ENCODE results near the gene KCNF1. TPM values are rescaled to one million over a fixed set of nuclear protein-coding genes. Genes with fewer than 3 reads are reported as not detected.

KCNF1 gene
- total RNA-seq, 2 experiments from 2014 or later = not detected

DNA sequence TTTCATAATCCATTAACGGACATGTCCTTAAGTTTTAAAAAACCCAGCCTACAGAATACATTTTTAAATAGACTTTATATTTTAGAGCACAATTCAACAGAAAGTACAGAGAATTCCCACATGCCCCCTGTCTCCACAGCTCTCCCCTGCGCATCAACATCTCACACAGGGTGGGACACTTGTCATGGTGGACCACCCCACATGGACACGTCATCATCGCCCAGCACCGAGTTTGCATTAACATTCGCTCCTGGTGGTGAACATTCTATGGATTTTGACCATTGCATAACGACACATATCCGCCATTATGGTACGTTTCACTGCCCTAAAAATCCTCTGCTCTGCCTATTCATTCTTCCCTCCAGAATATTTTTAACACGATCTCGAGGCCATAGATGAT is 1.1 kb upstream of the KCNF1 start:
- POLR2A ChIA-PET = interaction anchor here (1.5 kb wide), 1 partner anchor 15 kb away, joined by 4 read pairs; no protein-coding TSS in a partner anchor
- BruUV-seq (replicated peaks) = no TSS peak
- TF ChIP-seq EZH2phosphoT487 (IDR thresholded peaks at IDR 0.05; ENCODE audit: borderline replicate concordance, low read depth, low read length) = no peak
- TF ChIP-seq, protein P1, sequence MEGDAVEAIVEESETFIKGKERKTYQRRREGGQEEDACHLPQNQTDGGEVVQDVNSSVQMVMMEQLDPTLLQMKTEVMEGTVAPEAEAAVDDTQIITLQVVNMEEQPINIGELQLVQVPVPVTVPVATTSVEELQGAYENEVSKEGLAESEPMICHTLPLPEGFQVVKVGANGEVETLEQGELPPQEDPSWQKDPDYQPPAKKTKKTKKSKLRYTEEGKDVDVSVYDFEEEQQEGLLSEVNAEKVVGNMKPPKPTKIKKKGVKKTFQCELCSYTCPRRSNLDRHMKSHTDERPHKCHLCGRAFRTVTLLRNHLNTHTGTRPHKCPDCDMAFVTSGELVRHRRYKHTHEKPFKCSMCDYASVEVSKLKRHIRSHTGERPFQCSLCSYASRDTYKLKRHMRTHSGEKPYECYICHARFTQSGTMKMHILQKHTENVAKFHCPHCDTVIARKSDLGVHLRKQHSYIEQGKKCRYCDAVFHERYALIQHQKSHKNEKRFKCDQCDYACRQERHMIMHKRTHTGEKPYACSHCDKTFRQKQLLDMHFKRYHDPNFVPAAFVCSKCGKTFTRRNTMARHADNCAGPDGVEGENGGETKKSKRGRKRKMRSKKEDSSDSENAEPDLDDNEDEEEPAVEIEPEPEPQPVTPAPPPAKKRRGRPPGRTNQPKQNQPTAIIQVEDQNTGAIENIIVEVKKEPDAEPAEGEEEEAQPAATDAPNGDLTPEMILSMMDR (conservative IDR thresholded peaks at IDR 0.05; ENCODE audit: low read length) = no peak
- DNase-seq (ENCODE audit: low spot score) = no peak
- H3K27ac ChIP-seq (ENCODE audit: low read depth, low read length, poor library complexity, severe bottlenecking) = no peak overlapping the region
- H4K20me1 ChIP-seq (ENCODE audit: insufficient read depth, low read length) = no peaks in the 10 kb centered on the region
- no peaks in the 10 kb centered on the region for H3K4me1 ChIP-seq (ENCODE audit: insufficient read depth, low read length, poor library complexity, severe bottlenecking)
- intact Hi-C loops (cut with micrococcal nuclease; ENCODE audit: unreplicated experiment) = no loop called here
- H3K9me2 ChIP-seq (ENCODE audit: insufficient read depth, low read length) = no peaks in the 10 kb centered on the region
- no peak overlapping the region for H3K4me3 ChIP-seq (ENCODE audit: low read depth, low read length, poor library complexity, severe bottlenecking)
- no peaks in the 10 kb centered on the region for H3K9me3 ChIP-seq (ENCODE audit: low read length)
- H3K36me3 ChIP-seq (ENCODE audit: insufficient read depth, low read length) = no peaks in the 10 kb centered on the region
- H3K79me2 ChIP-seq (ENCODE audit: insufficient read depth, low read depth, low read length) = no peaks in the 10 kb centered on the region
- no peak overlapping the region for H2AFZ ChIP-seq (ENCODE audit: low read length)
- CTCF ChIA-PET (ENCODE audit: unreplicated experiment) = no interaction called here
- no peak overlapping the region for H3K4me2 ChIP-seq (ENCODE audit: low read length)

DNA sequence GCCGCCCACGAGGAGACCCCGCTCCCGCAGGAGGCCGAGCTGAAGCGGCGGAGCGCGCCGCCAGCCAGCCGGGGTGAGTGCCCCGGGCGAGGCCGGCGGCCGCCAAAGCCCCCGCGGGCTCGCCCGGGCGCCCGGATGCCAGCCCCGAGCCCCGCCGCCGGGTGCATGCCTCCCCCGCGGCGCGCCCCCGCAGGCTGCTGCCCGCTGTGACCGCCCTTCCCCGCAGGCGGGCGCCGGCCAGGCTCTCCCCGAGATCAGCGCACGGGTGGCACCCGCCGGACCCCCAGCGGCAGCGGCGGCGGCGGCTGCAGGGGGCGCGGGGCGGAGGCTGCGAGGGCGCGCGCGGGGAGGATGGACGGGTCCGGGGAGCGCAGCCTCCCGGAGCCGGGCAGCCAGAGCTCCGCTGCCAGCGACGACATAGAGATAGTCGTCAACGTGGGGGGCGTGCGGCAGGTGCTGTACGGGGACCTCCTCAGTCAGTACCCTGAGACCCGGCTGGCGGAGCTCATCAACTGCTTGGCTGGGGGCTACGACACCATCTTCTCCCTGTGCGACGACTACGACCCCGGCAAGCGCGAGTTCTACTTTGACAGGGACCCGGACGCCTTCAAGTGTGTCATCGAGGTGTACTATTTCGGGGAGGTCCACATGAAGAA is 470 bp downstream of the KCNF1 start:
- Histone ChIP-seq H3K4me2 (ENCODE audit: low read length) (no peak overlapping the region), H3K4me3 (ENCODE audit: low read depth, low read length, poor library complexity, severe bottlenecking) (no peak overlapping the region), H2AFZ (ENCODE audit: low read length) (no peak overlapping the region), H3K79me2 (ENCODE audit: insufficient read depth, low read depth, low read length) (no peaks in the 10 kb centered on the region), H3K36me3 (ENCODE audit: insufficient read depth, low read length) (no peaks in the 10 kb centered on the region), H3K4me1 (ENCODE audit: insufficient read depth, low read length, poor library complexity, severe bottlenecking) (no peaks in the 10 kb centered on the region), H4K20me1 (ENCODE audit: insufficient read depth, low read length) (no peaks in the 10 kb centered on the region), H3K9me2 (ENCODE audit: insufficient read depth, low read length) (no peaks in the 10 kb centered on the region), H3K9me3 (ENCODE audit: low read length) (no peaks in the 10 kb centered on the region), H3K27ac (ENCODE audit: low read depth, low read length, poor library complexity, severe bottlenecking) (no peak overlapping the region)
- intact Hi-C loops (cut with micrococcal nuclease; ENCODE audit: unreplicated experiment) = no loop called here
- CTCF ChIA-PET (ENCODE audit: unreplicated experiment) = no interaction called here
- POLR2A ChIA-PET = interaction anchor here (0.6 kb wide), 1 partner anchor 283 kb away, joined by 5 read pairs; no protein-coding TSS in a partner anchor
- DNase-seq (ENCODE audit: low spot score) = no peak
- BruUV-seq (replicated peaks) = no TSS peak
- TF ChIP-seq, protein P1 (conservative IDR thresholded peaks at IDR 0.05; ENCODE audit: low read length) = no peak
- TF ChIP-seq EZH2phosphoT487 (IDR thresholded peaks at IDR 0.05; ENCODE audit: borderline replicate concordance, low read depth, low read length) = no peak

DNA sequence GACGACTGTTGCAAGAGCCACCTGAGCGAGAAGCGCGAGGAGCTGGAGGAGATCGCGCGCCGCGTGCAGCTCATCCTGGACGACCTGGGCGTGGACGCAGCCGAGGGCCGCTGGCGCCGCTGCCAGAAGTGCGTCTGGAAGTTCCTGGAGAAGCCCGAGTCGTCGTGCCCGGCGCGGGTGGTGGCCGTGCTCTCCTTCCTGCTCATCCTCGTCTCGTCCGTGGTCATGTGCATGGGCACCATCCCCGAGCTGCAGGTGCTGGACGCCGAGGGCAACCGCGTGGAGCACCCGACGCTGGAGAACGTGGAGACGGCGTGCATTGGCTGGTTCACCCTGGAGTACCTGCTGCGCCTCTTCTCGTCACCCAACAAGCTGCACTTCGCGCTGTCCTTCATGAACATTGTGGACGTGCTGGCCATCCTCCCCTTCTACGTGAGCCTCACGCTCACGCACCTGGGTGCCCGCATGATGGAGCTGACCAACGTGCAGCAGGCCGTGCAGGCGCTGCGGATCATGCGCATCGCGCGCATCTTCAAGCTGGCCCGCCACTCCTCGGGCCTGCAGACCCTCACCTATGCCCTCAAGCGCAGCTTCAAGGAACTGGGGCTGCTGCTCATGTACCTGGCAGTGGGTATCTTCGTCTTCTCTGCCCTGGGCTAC is 1.2 kb downstream of the KCNF1 start:
- no peak overlapping the region for H3K4me3 ChIP-seq (ENCODE audit: low read depth, low read length, poor library complexity, severe bottlenecking)
- H2AFZ ChIP-seq (ENCODE audit: low read length) = no peak overlapping the region
- TF ChIP-seq, protein P1 (conservative IDR thresholded peaks at IDR 0.05; ENCODE audit: low read length) = no peak
- TF ChIP-seq EZH2phosphoT487 (IDR thresholded peaks at IDR 0.05; ENCODE audit: borderline replicate concordance, low read depth, low read length) = no peak
- H3K79me2 ChIP-seq (ENCODE audit: insufficient read depth, low read depth, low read length) = no peaks in the 10 kb centered on the region
- H3K9me2 ChIP-seq (ENCODE audit: insufficient read depth, low read length) = no peaks in the 10 kb centered on the region
- no peaks in the 10 kb centered on the region for H3K9me3 ChIP-seq (ENCODE audit: low read length)
- H3K36me3 ChIP-seq (ENCODE audit: insufficient read depth, low read length) = no peaks in the 10 kb centered on the region
- BruUV-seq (replicated peaks) = no TSS peak
- POLR2A ChIA-PET = no interaction called here
- H4K20me1 ChIP-seq (ENCODE audit: insufficient read depth, low read length) = no peaks in the 10 kb centered on the region
- no peaks in the 10 kb centered on the region for H3K4me1 ChIP-seq (ENCODE audit: insufficient read depth, low read length, poor library complexity, severe bottlenecking)
- H3K4me2 ChIP-seq (ENCODE audit: low read length) = no peak overlapping the region
- no peak for DNase-seq (ENCODE audit: low spot score)
- CTCF ChIA-PET (ENCODE audit: unreplicated experiment) = no interaction called here
- no peak overlapping the region for H3K27ac ChIP-seq (ENCODE audit: low read depth, low read length, poor library complexity, severe bottlenecking)
- intact Hi-C loops (cut with micrococcal nuclease; ENCODE audit: unreplicated experiment) = no loop called here

Measured in OCI-LY7 (cell line).